H1 (cell line): ENCODE results near the gene FOXS1. TPM values are rescaled to one million over a fixed set of nuclear protein-coding genes. Genes with fewer than 3 reads are reported as not detected.

Experiments used
- CTCF ChIA-PET: fragments of 300-600 bp; sonication (Branson Sonifier 250); formaldehyde crosslinking; loops from one replicate; lab custom pipeline; 2021; ENCODE audit not compliant: partially characterized antibody; lab: Charles Lee
- POLR2A ChIA-PET: fragments of 300-600 bp; sonication (Branson Sonifier 250); formaldehyde crosslinking; loops from one replicate; lab custom pipeline; 2021; ENCODE audit warnings: inconsistent platforms; ENCODE audit not compliant: partially characterized antibody; lab: Charles Lee
- DNase-seq, 2 experiments: peaks; one replicate each; pipeline versions ENCODE4 v3.0.0 to v3.0.0-alpha.2; 2010 to 2022; ENCODE audit warnings: low spot score in 2 of 2, low read depth in 1 of 2, mixed read lengths in 1 of 2
- FAIRE-seq: peaks from 2 replicates; lab custom pipeline; 2011; peaks lifted over from hg19 to GRCh38; lab: Jason Lieb, UNC
- H2AFZ ChIP-seq: 2 replicates; pipeline ENCODE4 v1.8.1; 2012; ENCODE audit warnings: low read length, inconsistent platforms
- H2AK5ac ChIP-seq: 2 replicates; pipeline ENCODE4 v1.6.1; 2013; ENCODE audit warnings: low read depth, low read length
- H2BK120ac ChIP-seq: replicated peaks from 2 replicates; pipeline ENCODE3; 2013; ENCODE audit warnings: low read depth, low read length, inconsistent platforms
- H2BK12ac ChIP-seq: 2 replicates; pipeline ENCODE4 v1.6.1; 2013; ENCODE audit warnings: low read depth, low read length
- H2BK15ac ChIP-seq: 2 replicates; pipeline ENCODE4 v1.6.1; 2013; ENCODE audit warnings: low read length
- H2BK20ac ChIP-seq: 2 replicates; pipeline ENCODE4 v1.6.1; 2013; ENCODE audit warnings: low read length
- H2BK5ac ChIP-seq: 2 replicates; pipeline ENCODE4 v1.6.1; 2013; ENCODE audit warnings: low read depth, low read length
- H3K14ac ChIP-seq: 2 replicates; pipeline ENCODE4 v1.6.1; 2013; ENCODE audit warnings: inconsistent platforms; ENCODE audit not compliant: insufficient read length
- H3K18ac ChIP-seq: 2 replicates; pipeline ENCODE4 v1.6.1; 2013; ENCODE audit warnings: low read length; ENCODE audit errors: extremely low read depth
- H3K23ac ChIP-seq: 2 replicates; pipeline ENCODE4 v1.6.1; 2013; ENCODE audit warnings: inconsistent platforms; ENCODE audit not compliant: insufficient read length
- H3K23me2 ChIP-seq: 2 replicates; pipeline ENCODE4 v1.6.1; 2013; ENCODE audit warnings: low read depth, low read length
- H3K27ac ChIP-seq: 2 replicates; pipeline ENCODE4 v1.6.1; 2011; ENCODE audit warnings: low read depth, low read length, inconsistent platforms
- H3K27me3 ChIP-seq, 4 experiments: replicated peaks in 1 of 4; 1 replicate in 1 of 4; 2 replicates in 3 of 4; pipeline versions ENCODE4 v1.6.1 to v1.8.1; 2011 to 2013; ENCODE audit warnings: low read length in 3 of 4, mild to moderate bottlenecking in 3 of 4, inconsistent platforms in 2 of 4, mixed read lengths in 2 of 4, moderate library complexity in 1 of 4; ENCODE audit not compliant: control insufficient read depth in 3 of 4, insufficient read depth in 3 of 4; ENCODE audit errors: extremely low read depth in 1 of 4
- H3K36me3 ChIP-seq, 4 experiments: 2 replicates each; pipeline versions ENCODE4 v1.6.1 to v1.8.1; 2011 to 2013; ENCODE audit warnings: mild to moderate bottlenecking in 4 of 4, low read length in 3 of 4, moderate library complexity in 2 of 4, control low read depth in 1 of 4, inconsistent platforms in 1 of 4; ENCODE audit not compliant: insufficient read depth in 4 of 4, control insufficient read depth in 2 of 4
- H3K4ac ChIP-seq: replicated peaks from 2 replicates; pipeline ENCODE3; 2013; ENCODE audit warnings: low read length, low read depth, mixed read lengths, inconsistent platforms; ENCODE audit not compliant: insufficient read length
- H3K4me1 ChIP-seq, 4 experiments: replicated peaks in 1 of 4; 1 replicate in 1 of 4; 2 replicates in 3 of 4; pipeline versions ENCODE4 v1.6.1 to v1.8.1; 2011 to 2013; ENCODE audit warnings: low read length in 3 of 4, inconsistent platforms in 2 of 4, mixed read lengths in 1 of 4; ENCODE audit not compliant: insufficient read depth in 4 of 4, control insufficient read depth in 3 of 4
- H3K4me2 ChIP-seq, 2 experiments: 2 replicates each; pipeline versions ENCODE4 v1.6.1 to v1.8.1; 2011 to 2013; ENCODE audit warnings: low read depth in 2 of 2, low read length in 2 of 2, control low read depth in 1 of 2, inconsistent platforms in 1 of 2, mild to moderate bottlenecking in 1 of 2; ENCODE audit not compliant: insufficient read depth in 1 of 2
- H3K4me3 ChIP-seq, 4 experiments: fragments of 200-600, 300-600 bp in 1 of 4; sonication (generic), shearing (Covaris generic), sonication (Bioruptor Twin) in 1 of 4; 2 replicates each; pipeline versions ENCODE4 v1.5.1 to v1.8.1; 2011 to 2016; ENCODE audit warnings: low read length in 4 of 4, low read depth in 3 of 4, control low read depth in 2 of 4, inconsistent platforms in 2 of 4, mild to moderate bottlenecking in 2 of 4, mixed read lengths in 1 of 4, moderate library complexity in 1 of 4; ENCODE audit not compliant: insufficient read depth in 2 of 4; ENCODE audit errors: extremely low read depth in 1 of 4
- H3K56ac ChIP-seq: replicated peaks from 2 replicates; pipeline ENCODE3; 2013; ENCODE audit warnings: low read depth, mild to moderate bottlenecking, mixed read lengths, low read length, inconsistent platforms; ENCODE audit not compliant: insufficient read length
- H3K79me1 ChIP-seq: 2 replicates; pipeline ENCODE4 v1.6.1; 2013; ENCODE audit warnings: low read depth, low read length, control low read depth
- H3K79me2 ChIP-seq, 2 experiments: 2 replicates each; pipeline versions ENCODE4 v1.6.1 to v1.8.1; 2012 to 2013; ENCODE audit warnings: low read length in 2 of 2, mild to moderate bottlenecking in 2 of 2, inconsistent platforms in 1 of 2; ENCODE audit not compliant: insufficient read depth in 2 of 2, control insufficient read depth in 1 of 2
- H3K9ac ChIP-seq, 4 experiments: replicated peaks in 1 of 4; 1 replicate in 1 of 4; 2 replicates in 3 of 4; pipeline versions ENCODE4 v1.6.1 to v1.8.1; 2011 to 2013; ENCODE audit warnings: low read depth in 3 of 4, low read length in 3 of 4, control low read depth in 2 of 4, mild to moderate bottlenecking in 2 of 4, moderate library complexity in 2 of 4, inconsistent platforms in 1 of 4; ENCODE audit errors: extremely low read depth in 1 of 4
- H3K9me3 ChIP-seq, 2 experiments: 2 replicates each; pipeline versions ENCODE4 v1.6.1 to v1.8.1; 2012 to 2013; ENCODE audit warnings: mild to moderate bottlenecking in 2 of 2, moderate library complexity in 2 of 2, control low read depth in 1 of 2, inconsistent platforms in 1 of 2, low read depth in 1 of 2, low read length in 1 of 2, mixed read lengths in 1 of 2; ENCODE audit not compliant: insufficient read depth in 2 of 2
- H4K20me1 ChIP-seq, 2 experiments: replicated peaks in 1 of 2; 2 replicates each; pipeline versions ENCODE3 to v1.8.1; 2011 to 2013; ENCODE audit warnings: inconsistent platforms in 2 of 2, low read length in 2 of 2, mild to moderate bottlenecking in 1 of 2; ENCODE audit not compliant: insufficient read depth in 2 of 2, control insufficient read depth in 1 of 2
- H4K5ac ChIP-seq: 2 replicates; pipeline ENCODE4 v1.6.1; 2013; ENCODE audit warnings: low read length, low read depth, mixed read lengths, inconsistent platforms; ENCODE audit not compliant: insufficient read length
- H4K8ac ChIP-seq: 2 replicates; pipeline ENCODE4 v1.8.0; 2013; ENCODE audit warnings: mild to moderate bottlenecking, moderate library complexity, low read length, inconsistent platforms; ENCODE audit not compliant: insufficient read depth; ENCODE audit errors: extremely low read depth
- H4K91ac ChIP-seq: replicated peaks from 2 replicates; pipeline ENCODE3; 2013; ENCODE audit warnings: low read length, mixed read lengths, inconsistent platforms; ENCODE audit not compliant: insufficient read length
- NRF1 ChIP-seq: IDR thresholded peaks from 2 replicates; pipeline ENCODE4 v1.6.1; 2011; ENCODE audit warnings: mild to moderate bottlenecking, low read depth, low read length, improper control_type of control experiment
- WGBS, 2 experiments: shearing (Covaris generic) in 1 of 2; methylation state at CpG; one replicate each; pipeline versions ENCODE4 v1.1.6 to v1.1.7; 2013 to 2015; ENCODE audit warnings: low lambda C conversion rate in 2 of 2, mixed read lengths in 2 of 2, inconsistent platforms in 1 of 2, low coverage in 1 of 2, missing lambda C conversion rate in 1 of 2; ENCODE audit not compliant: insufficient replicate concordance in 2 of 2, insufficient coverage in 1 of 2, insufficient read length in 1 of 2; ENCODE audit errors: extremely low coverage in 1 of 2, missing lambda C conversion rate in 1 of 2; 5-methylcytosine and 5-hydroxymethylcytosine counted together
- polyA plus RNA-seq, 7 experiments: library from polyadenylated mRNA; depleted of rRNA in 3 of 7; stranded (reverse) in 5 of 7; unstranded in 2 of 7; fragments of >200 nt in 5 of 7; fragments of 200-250 nt in 2 of 7; gene quantifications; 1 replicate in 5 of 7; 2 replicates in 1 of 7; 4 replicates in 1 of 7; pipeline versions ENCODE4 v1.2.1 to v1.2.3, GENCODE V29; 2011 to 2013; ENCODE audit warnings: missing spikeins in 2 of 7, mixed read lengths in 2 of 7
- total RNA-seq: library from RNA; stranded (reverse); fragmentation: NEBNext Ultra II Directional; extraction: Animal tissue kit (Norgen Biotek cat#: 25700); gene quantifications from 2 replicates; pipeline ENCODE4 v1.2.1, GENCODE V29; 2021

The FOXS1 gene
- total and polyA plus RNA-seq, 2 of the 8 experiments (the other 6 are each of a cell fraction or from before 2014, with no cell fraction given) = 0.45 TPM; not detected in 1

- no peak overlapping the region for H3K4me2 ChIP-seq
These were observed 35.7 kb downstream of the FOXS1 start for GRCh38 chr20:31809661-31810060.

More at GRCh38 chr20:31809661-31810060, 35.7 kb downstream of the FOXS1 start:
- Histone ChIP-seq H3K18ac (no peak overlapping the region), H2BK15ac (no peak overlapping the region), H4K5ac (no peak overlapping the region), H3K14ac (no peak overlapping the region), H4K91ac (no peak overlapping the region), H3K4me3 (no peak overlapping the region), H2AK5ac (no peak overlapping the region), H3K23me2 (no peaks in the 10 kb centered on the region), H3K36me3 (peaks cover 0 to 5% (median 0%) of the 10 kb centered on the region in 4 experiments; a peak in 2 of 8 replicates), H3K79me1 (no peaks in the 10 kb centered on the region), H3K27me3 (no peaks in the 10 kb centered on the region), H4K20me1 (no peaks in the 10 kb centered on the region), H2BK5ac (no peak overlapping the region), H3K4me1 (no peaks in the 10 kb centered on the region), H2BK120ac (no peak overlapping the region), H3K9ac (no peak overlapping the region), H2BK20ac (no peak overlapping the region), H3K4ac (no peak overlapping the region), H3K56ac (no peak overlapping the region), H2BK12ac (no peak overlapping the region), H3K9me3 (no peaks in the 10 kb centered on the region), H3K23ac (no peak overlapping the region), H3K27ac (no peak overlapping the region), H3K79me2 (no peaks in the 10 kb centered on the region), H2AFZ (no peak overlapping the region), H4K8ac (no peak overlapping the region)
- no peak for DNase-seq
- ChIA-PET POLR2A (no interaction called here), CTCF (interaction anchor here (1.2 to 1.3 kb wide), 2 partner anchors 14 to 37 kb away, joined by 4 to 8 read pairs; no protein-coding TSS in a partner anchor)
- TF ChIP-seq NRF1 = no peak
- FAIRE-seq = no peak
- WGBS, 2 experiments = 74% methylated on average over 3 of the region's 3 CpGs; no CpG with 5 or more reads in 1 of the 2 experiments
